COLO668 (cell line): ENCODE data around the gene KMT5B.

Experiments
- DNase-seq: peaks from one replicate; lab custom pipeline; 2025; ENCODE audit not compliant: unreplicated experiment; lab: John Stamatoyannopoulos, UW

The KMT5B gene

DNA sequence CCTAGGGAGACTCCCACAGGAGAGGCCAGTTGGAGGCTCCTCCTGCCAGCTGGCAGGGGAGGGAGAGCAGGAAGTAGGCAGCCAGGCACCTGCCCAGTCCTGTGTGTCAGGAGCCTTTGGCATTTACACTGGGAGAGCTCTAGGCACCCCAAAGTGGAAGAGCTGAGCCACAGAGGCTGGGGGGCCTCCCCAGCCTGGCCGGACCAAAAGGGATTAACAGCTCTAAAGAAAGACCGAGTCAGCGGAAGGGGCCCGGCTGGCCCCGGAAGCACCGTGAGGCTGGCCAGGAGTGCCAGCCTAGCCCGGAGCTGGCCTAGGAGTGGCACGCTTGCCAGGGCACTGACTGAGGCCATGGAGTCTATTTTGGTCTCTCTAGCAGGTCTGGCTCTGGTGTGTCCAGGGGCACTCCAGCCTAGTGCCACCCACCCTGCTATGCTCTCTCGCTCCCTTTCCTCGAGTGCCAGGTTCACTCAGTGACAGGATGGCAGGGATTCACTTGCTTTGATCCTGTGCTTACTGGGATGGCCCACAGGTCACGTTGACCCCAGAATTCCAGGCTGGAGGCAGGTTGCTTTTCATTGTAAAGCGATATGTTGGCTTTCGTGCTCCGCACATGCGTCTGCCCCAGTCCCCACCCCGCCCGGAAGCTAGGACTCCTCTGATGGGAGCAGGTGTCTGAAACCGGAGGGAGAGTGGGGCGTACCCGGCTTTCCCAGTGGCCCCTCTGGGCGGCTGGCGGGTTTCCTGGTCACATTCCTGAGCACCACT, 3.3 kb upstream of the KMT5B start:
- DNase-seq: peak; percentile 53

GRCh38 chr11:68215524-68216170, 2.6 kb upstream of the KMT5B start:
- DNase-seq: no peak

DNA sequence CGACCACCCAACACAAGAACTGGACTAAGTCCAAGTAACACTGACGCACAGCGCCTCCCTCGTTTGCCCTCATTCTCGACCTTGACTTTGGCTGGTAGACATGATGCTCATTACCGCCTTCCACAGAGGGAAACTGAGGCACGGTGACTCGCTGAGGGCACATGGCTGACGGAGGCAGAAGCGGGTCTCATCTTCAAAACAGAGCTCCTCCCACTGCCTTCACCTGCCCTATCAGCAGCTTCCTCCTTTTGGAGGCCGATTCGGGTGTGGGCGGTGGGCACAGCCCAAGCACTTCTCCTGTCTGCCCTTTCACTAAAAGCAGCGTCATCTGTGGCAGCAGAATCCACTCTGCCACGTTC, 2.0 kb upstream of the KMT5B start:
- no peak for DNase-seq

- DNase-seq: peak; percentile 37
Measured at GRCh38 chr11:68214173-68215086, 1.3 kb upstream of the KMT5B start.

- peak; percentile 97 for DNase-seq
Measured at GRCh38 chr11:68213555-68214172, 568 bp upstream of the KMT5B start.

- DNase-seq: peak; percentile 81
Measured at GRCh38 chr11:68212421-68213134, 518 bp downstream of the KMT5B start.

DNA sequence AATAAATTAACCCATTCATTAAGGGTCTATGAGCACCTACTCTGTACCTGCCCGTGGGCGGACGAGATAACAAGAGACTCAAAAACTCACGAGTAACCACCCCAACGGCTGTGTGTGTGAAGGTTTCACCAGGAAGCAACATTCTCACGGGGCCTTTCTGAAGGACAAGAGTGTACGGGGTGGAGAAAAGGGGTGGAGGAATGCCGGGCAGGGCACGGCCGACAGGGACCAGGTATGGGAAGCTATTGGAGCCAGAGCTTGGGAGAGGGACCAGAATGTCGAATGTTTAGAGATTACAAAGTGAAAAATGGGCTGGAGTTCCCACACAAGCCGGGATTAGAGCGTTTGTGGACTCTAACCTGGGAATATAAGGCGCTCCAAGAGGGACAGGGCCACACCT, 1.6 kb downstream of the KMT5B start:
- peak; percentile 16 for DNase-seq

- DNase-seq: peak; percentile 10
Measured at GRCh38 chr11:68206211-68206610, 6.9 kb downstream of the KMT5B start.

DNA sequence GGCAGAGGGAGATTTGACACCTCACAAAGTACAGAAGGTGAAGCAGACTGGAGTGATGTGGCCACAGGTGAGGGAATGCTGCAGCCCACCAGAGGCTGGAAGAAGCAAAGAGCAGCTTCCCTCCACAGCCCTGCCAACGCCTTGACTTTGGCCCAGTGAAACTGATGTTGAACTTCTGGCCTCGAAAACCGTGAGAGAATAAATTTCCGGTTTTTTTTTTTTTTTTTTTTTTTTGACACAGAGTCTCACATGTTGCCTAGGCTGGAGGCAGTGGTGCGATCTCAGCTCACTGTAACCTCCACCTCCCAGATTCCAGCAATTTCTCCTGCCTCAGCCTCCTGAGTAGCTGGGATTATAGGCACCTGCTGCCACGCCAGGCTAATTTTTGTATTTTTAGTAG, 8.7 kb downstream of the KMT5B start:
- DNase-seq: no peak

GRCh38 chr11:68202165-68202564, 10.9 kb downstream of the KMT5B start:
- DNase-seq: no peak

- DNase-seq: no peak
Measured at GRCh38 chr11:68201492-68201891, 11.6 kb downstream of the KMT5B start.

DNA sequence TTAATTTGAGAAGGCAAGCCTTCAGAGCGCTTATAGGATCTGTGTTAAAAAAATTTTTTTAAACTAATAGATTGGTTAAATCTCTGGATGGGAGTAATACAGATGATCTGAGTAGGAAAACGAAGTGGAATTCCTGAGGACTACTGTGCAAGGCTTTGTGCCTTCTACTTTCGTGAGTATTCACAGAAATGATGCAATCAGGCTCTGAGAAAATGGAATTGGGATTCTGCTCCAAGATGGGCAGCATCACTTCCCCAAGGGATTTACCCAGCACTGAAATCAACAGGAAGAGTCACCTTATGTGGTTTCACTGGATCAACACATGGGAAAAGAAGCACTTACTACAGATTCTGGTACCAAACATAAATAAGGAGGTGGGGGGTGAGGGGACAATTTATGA, 12.5 kb downstream of the KMT5B start:
- no peak for DNase-seq

DNA sequence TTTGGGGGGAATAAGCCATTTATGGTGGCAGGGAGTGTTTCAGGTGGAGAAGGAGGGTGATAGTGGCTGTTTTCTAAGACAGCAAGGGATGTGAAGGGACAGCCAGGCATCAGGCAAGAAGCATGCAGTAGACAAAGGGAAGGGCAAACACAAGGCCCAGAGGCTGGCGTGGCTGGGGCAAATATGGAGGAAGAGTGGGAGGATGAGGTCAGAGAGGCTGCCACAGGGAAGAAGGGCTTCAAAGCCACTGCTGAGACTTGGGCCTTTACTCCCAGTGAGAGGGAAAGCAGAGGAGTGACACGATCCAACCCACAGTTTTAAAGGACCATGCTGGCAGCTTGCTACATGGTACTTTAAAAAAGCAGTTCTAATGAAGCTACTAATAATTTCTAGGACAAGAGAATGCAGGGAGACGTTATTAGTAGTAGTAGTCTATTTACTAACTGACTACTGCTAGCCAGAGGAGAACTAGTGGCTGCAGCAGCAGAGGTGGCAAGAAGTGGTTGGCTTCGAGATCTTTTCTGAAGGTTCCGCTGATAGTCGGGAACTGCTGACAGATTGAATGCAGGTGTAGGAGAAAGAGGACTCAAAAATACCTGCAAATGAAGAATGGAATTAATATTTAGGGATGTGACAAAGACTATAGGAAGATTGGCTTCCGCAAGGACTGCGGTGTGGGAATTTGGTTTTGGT, 13.7 kb downstream of the KMT5B start:
- DNase-seq: no peak

DNA sequence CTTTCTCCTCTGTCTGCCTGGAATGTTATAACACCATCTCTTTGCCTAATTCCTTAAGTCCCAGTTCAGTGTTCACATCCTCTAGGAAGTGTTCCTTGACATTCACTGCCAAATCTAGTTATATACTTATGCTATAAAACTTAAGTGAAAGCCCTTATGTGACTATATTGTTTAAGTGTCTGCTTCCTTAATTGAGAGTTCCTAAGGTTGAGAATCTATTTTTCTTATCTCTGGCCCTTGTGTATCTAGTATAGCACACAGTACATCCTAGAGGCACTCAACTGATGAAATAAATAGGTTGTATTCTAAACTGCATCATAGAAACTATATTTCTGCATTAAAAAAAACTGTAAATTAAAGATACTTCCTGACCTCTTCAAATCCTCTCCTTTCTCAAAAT, 16.9 kb downstream of the KMT5B start:
- DNase-seq: no peak

DNA sequence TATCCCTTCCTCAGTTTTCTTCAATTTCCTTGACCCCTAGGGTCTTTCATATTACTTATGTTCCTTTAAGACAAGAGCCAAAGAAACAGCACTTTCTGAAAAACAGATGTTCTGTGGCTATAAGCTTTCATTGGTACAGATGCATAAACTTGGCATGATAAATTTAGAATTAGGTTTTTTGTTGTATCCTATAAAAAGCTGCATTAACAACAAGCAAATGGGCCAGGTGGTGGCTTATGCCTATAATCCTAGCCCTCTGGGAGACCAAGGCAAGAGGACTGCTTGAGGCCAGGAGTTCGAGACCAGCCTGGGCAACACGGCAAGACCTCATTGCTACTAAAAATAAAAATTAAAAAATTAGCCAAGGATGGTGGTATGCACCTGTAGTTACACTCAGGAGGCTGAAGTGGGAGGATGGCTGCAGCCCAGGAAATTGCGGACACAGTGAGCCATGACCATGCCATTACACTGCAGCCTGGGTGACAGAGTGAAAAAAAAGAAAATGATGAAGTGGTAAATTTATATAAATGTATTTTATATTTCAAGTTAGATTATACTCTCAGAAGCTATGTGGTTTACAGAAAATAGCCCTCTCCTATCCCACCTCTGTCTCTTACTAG, 18.3 kb downstream of the KMT5B start:
- no peak for DNase-seq

GRCh38 chr11:68193018-68193417, 20.1 kb downstream of the KMT5B start:
- no peak for DNase-seq

DNA sequence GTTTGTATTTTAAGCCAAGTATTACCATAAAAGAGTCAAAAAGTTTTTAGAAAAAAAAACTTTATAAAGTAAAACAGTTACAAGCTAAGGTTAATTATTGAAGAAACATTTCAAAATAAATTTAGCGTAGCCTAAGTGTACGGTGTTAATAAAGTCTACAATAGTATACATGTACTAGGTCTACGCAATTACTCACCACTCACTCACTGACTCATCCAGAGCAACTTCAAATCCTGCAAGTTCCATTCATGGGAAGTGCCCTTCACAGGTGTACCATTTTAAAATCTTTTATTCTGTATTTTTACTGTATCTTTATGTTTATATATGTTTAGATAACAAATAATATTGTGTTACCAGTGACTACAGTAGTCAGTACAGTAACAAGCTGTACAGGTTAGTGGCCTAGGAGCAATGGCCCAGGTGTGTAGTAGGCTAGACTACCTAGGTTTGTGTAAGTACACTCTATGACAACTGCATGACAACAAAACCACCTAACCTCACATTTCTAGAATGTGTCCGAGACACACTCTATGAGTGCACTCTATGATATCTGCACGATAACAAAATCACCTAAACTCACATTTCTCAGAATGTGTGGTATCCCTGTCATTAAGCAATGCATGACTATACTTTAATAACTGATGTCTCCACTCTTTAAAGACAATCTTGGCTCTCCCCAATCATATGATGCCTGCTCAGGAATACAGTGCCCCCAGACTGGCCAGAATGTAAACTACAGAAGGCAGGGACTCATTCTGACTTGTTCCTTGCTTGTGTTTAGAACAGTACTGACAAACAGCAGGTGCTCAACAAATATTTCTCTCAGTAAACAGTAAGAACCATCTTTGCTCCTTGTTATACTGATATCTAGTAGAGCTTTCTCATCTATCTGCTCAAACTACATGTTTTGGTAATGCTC, 21.2 kb downstream of the KMT5B start:
- DNase-seq: no peak

DNA sequence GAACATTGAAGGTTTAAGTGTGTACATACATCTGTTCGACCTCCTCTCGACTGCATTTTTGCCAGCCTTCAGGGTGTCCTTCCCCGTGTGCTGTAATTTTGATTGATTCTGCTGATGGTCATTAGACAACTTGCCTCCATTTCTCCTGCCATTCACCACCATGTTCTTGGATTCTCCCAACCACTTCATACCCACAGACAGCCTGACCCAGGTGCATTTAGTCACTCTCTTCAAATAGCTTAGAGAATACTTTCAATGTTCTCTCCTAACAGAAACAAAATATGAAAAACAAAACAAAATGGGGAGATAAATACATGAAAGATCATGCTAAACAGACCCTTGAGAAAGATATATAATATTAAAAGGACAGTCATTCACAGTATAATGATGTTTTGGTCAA, 23.2 kb downstream of the KMT5B start:
- no peak for DNase-seq

DNA sequence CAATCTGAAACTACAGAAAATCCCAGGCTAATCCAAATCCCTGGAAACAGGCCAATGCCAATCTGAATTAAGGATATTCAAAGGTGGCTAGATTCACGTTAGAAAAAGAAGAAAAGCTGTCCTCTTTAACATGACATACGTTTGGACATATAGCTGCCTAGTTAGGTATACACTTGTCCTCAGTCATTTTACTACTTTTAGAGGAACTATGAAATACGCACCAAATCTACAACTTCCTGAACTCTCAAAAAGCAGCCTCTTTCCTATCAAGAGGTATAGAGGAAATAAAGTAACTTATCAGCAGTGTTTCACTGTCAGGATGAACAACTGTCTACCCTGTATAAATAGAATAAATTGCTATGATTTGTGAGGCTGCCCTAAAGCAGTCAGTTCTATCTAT, 24.0 kb downstream of the KMT5B start:
- DNase-seq: no peak
